Measurements from ENCODE around the gene HLCS. TPM values are rescaled to one million over a fixed set of nuclear protein-coding genes. Genes with fewer than 3 reads are reported as not detected.

HLCS gene
- total RNA-seq, 6 experiments from 2014 or later: 20.3 to 24.5 (median 22.2) TPM

GRCh38 chr21:36968976-36969375 is 2.5 kb upstream of the HLCS start:
- H3K9me3 Mint-ChIP-seq: no peaks in the 10 kb centered on the region
- no peak overlapping the region for H3K27ac Mint-ChIP-seq
- TF ChIP-seq, protein P1, sequence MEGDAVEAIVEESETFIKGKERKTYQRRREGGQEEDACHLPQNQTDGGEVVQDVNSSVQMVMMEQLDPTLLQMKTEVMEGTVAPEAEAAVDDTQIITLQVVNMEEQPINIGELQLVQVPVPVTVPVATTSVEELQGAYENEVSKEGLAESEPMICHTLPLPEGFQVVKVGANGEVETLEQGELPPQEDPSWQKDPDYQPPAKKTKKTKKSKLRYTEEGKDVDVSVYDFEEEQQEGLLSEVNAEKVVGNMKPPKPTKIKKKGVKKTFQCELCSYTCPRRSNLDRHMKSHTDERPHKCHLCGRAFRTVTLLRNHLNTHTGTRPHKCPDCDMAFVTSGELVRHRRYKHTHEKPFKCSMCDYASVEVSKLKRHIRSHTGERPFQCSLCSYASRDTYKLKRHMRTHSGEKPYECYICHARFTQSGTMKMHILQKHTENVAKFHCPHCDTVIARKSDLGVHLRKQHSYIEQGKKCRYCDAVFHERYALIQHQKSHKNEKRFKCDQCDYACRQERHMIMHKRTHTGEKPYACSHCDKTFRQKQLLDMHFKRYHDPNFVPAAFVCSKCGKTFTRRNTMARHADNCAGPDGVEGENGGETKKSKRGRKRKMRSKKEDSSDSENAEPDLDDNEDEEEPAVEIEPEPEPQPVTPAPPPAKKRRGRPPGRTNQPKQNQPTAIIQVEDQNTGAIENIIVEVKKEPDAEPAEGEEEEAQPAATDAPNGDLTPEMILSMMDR (IDR thresholded peaks at IDR 0.05): no peak

DNA sequence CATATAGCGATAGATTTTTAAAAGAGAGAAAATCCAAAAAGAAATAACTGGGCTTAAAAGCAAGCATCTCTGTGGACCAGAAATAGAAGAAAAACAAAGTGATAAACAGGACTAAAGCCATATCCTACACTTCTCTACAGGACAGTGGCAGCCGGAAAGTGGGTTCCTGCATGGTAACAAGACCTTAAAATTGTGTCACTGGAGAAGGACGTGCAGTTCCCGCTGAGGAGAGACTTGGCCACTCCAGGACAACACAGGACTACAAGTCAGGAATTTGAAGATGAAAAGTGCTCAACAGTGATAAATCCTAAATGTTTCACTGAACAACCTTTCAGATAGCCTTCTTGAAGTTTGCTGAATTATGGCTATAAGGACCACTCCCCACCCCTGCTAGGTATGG is 1.9 kb upstream of the HLCS start:
- Mint-ChIP-seq H3K9me3 (no peaks in the 10 kb centered on the region), H3K36me3 (ENCODE audit: low read depth) (peaks cover 4% of the 10 kb centered on the region; the same call in 1 of the 2 replicates), H3K4me1 (ENCODE audit: low read depth) (peaks cover 13% of the 10 kb centered on the region)

More at GRCh38 chr21:36968976-36969375, 2.5 kb upstream of the HLCS start:
- Mint-ChIP-seq H3K27me3 (ENCODE audit: insufficient read depth) (no peaks in the 10 kb centered on the region), H3K36me3 (ENCODE audit: low read depth) (peaks cover 4% of the 10 kb centered on the region; the same call in 1 of the 2 replicates), H3K4me1 (ENCODE audit: low read depth) (peaks cover 13% of the 10 kb centered on the region), H3K4me3 (no peak overlapping the region)
- DNase-seq: no peak

GRCh38 chr21:36966821-36967768 is 626 bp upstream of the HLCS start:
- DNase-seq: no peak
- peaks cover 5% of the 10 kb centered on the region for H3K36me3 Mint-ChIP-seq (ENCODE audit: low read depth)
- H3K27ac Mint-ChIP-seq: peak overlapping the region; percentile 43
- peaks cover 13% of the 10 kb centered on the region for H3K4me1 Mint-ChIP-seq (ENCODE audit: low read depth)
- H3K27me3 Mint-ChIP-seq (ENCODE audit: insufficient read depth): no peaks in the 10 kb centered on the region
- TF ChIP-seq, protein P1 (IDR thresholded peaks at IDR 0.05): no peak
- no peaks in the 10 kb centered on the region for H3K9me3 Mint-ChIP-seq
- H3K4me3 Mint-ChIP-seq: peak overlapping the region; percentile 85

More for the DNA sequence above, 1.9 kb upstream of the HLCS start:
- TF ChIP-seq, protein P1 (IDR thresholded peaks at IDR 0.05): no peak
- H3K27me3 Mint-ChIP-seq (ENCODE audit: insufficient read depth): no peaks in the 10 kb centered on the region
- H3K4me3 Mint-ChIP-seq: no peak overlapping the region
- no peak for DNase-seq
- H3K27ac Mint-ChIP-seq: no peak overlapping the region

DNA sequence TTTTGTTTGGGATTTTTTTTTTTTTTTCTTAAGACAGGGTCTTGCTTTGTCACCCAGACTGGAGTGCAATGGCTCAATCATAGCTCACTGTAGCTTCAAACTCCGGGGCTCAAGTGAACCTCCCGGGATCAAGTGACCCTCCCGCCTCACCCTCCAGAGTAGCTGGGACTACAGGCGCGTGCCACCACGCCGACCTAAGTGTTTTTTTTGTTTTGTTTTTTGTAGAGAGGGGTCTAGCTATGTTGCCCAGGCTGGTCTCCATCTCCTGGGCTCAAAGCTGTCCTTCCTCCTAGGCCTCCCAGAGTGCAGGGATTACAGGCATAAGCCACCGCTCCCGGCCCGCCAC is 776 bp downstream of the HLCS start:
- Mint-ChIP-seq H3K4me1 (ENCODE audit: low read depth) (peaks cover 13% of the 10 kb centered on the region), H3K27ac (peak overlapping the region; percentile 80), H3K9me3 (no peaks in the 10 kb centered on the region), H3K36me3 (ENCODE audit: low read depth) (peaks cover 11% of the 10 kb centered on the region), H3K4me3 (peak overlapping the region; percentile 87), H3K27me3 (ENCODE audit: insufficient read depth) (no peaks in the 10 kb centered on the region)
- DNase-seq: no peak
- TF ChIP-seq, protein P1 (IDR thresholded peaks at IDR 0.05): no peak

- Mint-ChIP-seq H3K9me3 (no peaks in the 10 kb centered on the region), H3K36me3 (ENCODE audit: low read depth) (peaks cover 17% of the 10 kb centered on the region), H3K27ac (peak overlapping the region; percentile 80), H3K27me3 (ENCODE audit: insufficient read depth) (no peaks in the 10 kb centered on the region), H3K4me1 (ENCODE audit: low read depth) (peaks cover 13% of the 10 kb centered on the region), H3K4me3 (peak overlapping the region; percentile 87)
- no peak for DNase-seq
- TF ChIP-seq, protein P1 (IDR thresholded peaks at IDR 0.05): no peak
Measured at GRCh38 chr21:36964827-36965719, 1.4 kb downstream of the HLCS start.

All from HFFc6 (cell line).